Chondrocyte (in vitro differentiated cells): ENCODE measurements around the gene ZNF614. TPM values are rescaled to one million over a fixed set of nuclear protein-coding genes. Genes with fewer than 3 reads are reported as not detected.
"Not testable (repeated sequence)": the region's sequence is repeated elsewhere in the genome, so short reads cannot be mapped to it uniquely, and the experiment has no call there.

Experiments used
- DNase-seq: peaks from one replicate; pipeline ENCODE4 v3.0.0; 2021; ENCODE audit warnings: mixed read lengths, low spot score
- H3K27ac Mint-ChIP-seq: one replicate; pipeline ENCODE4 v1.8.0; 2021; ENCODE audit warnings: mild to moderate bottlenecking, moderate library complexity, mixed read lengths; ENCODE audit not compliant: unreplicated experiment
- H3K27me3 Mint-ChIP-seq: 2 replicates; pipeline ENCODE4 v1.8.0; 2021; ENCODE audit warnings: low read depth, mixed read lengths
- H3K36me3 Mint-ChIP-seq: 2 replicates; pipeline ENCODE4 v1.8.0; 2021; ENCODE audit warnings: low read depth, mixed read lengths
- H3K4me1 Mint-ChIP-seq: 2 replicates; pipeline ENCODE4 v1.8.0; 2021; ENCODE audit warnings: low read depth, mild to moderate bottlenecking, mixed read lengths
- H3K4me3 Mint-ChIP-seq: one replicate; pipeline ENCODE4 v1.8.0; 2021; ENCODE audit warnings: mild to moderate bottlenecking, moderate library complexity, mixed read lengths; ENCODE audit not compliant: unreplicated experiment
- H3K9me3 Mint-ChIP-seq: 2 replicates; pipeline ENCODE4 v1.8.0; 2021; ENCODE audit warnings: low read depth, mixed read lengths
- total RNA-seq: library from RNA; stranded (reverse); gene quantifications from 3 replicates; pipeline ENCODE4 v1.2.1, GENCODE V29; 2021
- TF ChIP-seq, protein P1 (sequence below): fragments of 200-600 bp; sonication (generic); IDR thresholded peaks from 2 replicates; pipeline ENCODE4 v1.5.0; 2021; ENCODE audit warnings: antibody characterized with exemption, mild to moderate bottlenecking, moderate library complexity

The ZNF614 gene
- total RNA-seq, 1 donor from 2014 or later: 7.4 TPM

DNA sequence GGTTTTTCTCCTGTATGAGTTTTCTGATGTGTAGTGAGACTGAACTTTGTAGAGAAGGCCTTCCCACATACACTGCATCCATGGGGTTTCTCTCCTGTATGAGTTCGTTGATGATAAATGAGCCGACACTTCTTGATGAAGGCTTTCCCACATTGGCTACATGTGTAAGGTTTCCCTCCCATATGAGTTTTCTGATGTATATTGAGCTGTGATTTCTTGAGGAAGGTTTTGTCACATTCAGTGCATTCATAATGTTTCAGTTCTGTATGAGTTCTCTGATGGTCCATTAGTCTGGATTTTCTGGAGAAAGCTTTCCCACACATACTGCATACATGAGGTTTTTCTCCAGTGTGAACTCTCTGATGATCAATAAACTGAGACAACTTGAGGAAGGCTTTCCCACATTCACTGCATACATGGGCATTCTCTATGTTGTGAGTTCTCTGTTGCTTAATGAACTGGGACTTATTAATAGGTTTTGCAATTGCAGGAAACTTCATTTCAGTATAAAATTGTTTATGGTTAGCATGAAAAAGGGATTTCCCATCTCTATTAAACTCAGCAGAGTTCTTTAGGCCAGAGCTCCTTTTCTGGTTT, 34.0 kb downstream of the ZNF614 start:
- Mint-ChIP-seq H3K9me3 (peaks cover 75% of the 10 kb centered on the region), H3K4me1 (no peaks in the 10 kb centered on the region), H3K27me3 (no peaks in the 10 kb centered on the region), H3K4me3 (no peak overlapping the region), H3K36me3 (peaks cover 80% of the 10 kb centered on the region), H3K27ac (no peak overlapping the region)
- TF ChIP-seq, protein P1, sequence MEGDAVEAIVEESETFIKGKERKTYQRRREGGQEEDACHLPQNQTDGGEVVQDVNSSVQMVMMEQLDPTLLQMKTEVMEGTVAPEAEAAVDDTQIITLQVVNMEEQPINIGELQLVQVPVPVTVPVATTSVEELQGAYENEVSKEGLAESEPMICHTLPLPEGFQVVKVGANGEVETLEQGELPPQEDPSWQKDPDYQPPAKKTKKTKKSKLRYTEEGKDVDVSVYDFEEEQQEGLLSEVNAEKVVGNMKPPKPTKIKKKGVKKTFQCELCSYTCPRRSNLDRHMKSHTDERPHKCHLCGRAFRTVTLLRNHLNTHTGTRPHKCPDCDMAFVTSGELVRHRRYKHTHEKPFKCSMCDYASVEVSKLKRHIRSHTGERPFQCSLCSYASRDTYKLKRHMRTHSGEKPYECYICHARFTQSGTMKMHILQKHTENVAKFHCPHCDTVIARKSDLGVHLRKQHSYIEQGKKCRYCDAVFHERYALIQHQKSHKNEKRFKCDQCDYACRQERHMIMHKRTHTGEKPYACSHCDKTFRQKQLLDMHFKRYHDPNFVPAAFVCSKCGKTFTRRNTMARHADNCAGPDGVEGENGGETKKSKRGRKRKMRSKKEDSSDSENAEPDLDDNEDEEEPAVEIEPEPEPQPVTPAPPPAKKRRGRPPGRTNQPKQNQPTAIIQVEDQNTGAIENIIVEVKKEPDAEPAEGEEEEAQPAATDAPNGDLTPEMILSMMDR: no peak
- DNase-seq: no peak

DNA sequence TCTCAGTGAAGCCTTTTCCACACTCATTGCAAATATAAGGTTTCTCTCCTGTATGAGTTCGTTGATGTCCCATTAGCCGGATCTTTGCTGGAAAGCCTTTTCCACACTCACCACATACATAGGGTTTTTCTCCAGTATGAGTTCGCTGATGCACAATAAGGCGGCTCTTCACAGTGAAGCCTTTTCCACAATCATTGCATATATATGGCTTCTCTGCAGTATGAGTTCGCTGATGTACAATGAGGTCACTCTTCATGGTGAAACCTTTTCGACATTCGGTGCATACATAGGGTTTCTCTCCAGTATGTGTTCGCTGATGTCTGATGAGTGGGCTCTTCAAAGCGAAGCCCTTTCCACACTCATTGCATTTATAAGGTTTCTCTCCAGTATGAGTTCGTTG, 34.8 kb downstream of the ZNF614 start:
- TF ChIP-seq, protein P1: no peak
- Mint-ChIP-seq H3K4me1 (no peaks in the 10 kb centered on the region), H3K4me3 (no peak overlapping the region), H3K36me3 (peaks cover 78% of the 10 kb centered on the region), H3K27me3 (no peaks in the 10 kb centered on the region), H3K27ac (no peak overlapping the region), H3K9me3 (peaks cover 79% of the 10 kb centered on the region)
- DNase-seq: no peak

DNA sequence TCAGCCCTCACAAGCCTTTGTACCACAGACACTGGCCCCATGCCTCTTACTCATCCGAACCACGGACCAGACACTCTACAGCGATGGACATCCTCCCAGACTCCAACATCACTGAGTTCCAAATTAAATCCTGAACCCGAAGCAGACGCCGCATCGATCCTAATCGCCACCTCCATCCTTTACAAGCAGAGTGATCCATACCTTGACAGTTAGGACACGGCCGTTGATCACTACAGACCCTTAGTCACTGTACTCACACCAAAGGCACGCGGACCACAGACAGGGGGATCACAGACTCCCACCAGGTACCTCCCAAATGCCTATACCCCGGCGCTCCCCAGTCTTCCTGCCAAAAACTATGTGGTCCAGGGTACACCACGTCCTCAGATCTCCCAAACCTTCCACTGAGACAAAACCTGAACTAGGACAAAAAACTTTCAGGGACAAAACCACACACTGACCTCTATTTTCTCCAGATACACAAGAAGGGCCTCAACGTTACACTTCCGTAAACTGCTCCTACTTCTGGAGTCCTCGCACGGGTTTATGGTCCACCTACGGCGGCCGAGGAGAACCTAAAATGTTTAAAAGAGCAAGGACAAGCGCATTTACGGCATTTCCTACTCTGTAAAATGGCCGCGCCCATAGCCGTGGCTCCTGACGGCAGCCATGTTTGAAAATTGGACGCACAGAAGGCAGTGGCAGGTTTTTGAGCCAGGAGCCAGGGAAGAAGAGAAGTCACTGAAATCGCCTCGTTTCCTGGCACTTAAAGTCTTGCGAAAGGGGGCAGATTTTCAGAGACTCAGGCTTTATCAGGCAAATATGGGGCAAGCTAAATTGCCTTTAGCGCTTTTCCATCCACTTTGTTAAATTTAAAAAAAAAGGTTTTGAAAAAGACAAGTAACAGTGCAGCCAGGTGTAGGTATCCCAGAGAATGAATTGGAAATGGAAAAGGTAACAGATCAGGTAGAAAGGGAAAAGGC, 41.6 kb downstream of the ZNF614 start, which contains the start of gene ZNF350:
Gene ZNF350, minus strand, starts transcription at position 532 of the 983 bp plus-strand sequence. CDS start 12,480 bp downstream, outside the sequence.
- Mint-ChIP-seq H3K4me1 (peaks cover 18% of the 10 kb centered on the region), H3K4me3 (peak within 1 kb of the TSS; percentile 90), H3K27ac (peak within 1 kb of the TSS; percentile 89), H3K27me3 (no peaks in the 10 kb centered on the region), H3K9me3 (peaks cover 45% of the 10 kb centered on the region), H3K36me3 (peaks cover 33% of the 10 kb centered on the region)
- DNase-seq: no peak
- TF ChIP-seq, protein P1: no peak

DNA sequence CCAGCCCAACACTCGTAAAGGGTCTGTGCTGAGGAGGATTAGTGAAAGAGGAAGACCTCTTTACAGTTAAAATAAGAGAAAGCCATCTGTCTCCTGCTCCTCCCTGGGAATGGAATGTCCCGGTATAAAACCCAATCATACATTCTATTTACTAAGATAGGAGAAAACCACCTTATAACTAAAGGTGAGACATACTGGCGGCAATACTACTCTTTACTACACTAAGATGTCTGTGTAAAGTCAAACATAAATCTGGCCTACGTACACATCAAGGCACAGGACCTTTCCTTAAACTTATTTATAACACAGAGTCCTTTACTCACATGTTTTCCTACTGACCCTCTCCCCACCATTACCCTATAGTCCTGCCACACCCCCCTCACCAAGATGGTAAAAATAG, 44.8 kb downstream of the ZNF614 start:
- H3K9me3 Mint-ChIP-seq: peaks cover 43% of the 10 kb centered on the region
- no peak for DNase-seq

DNA sequence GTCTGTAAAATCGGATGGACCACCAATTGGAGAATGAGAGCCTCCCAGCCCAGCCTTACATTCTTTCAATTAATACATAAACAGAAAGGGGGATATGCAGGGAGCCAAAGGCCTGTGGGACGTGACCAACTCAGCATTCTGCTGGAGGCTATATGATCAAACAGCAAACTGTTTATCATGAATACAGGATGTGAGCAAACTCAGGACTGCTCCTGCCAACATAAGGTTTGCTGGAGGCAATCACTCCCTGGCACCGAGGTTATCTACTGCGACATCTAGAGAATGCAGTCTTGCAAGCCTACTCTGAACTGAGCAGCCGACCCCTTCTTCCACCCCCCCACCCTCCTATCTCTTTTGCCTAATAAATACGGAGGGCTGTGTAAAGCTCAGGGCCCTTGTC, 47.3 kb downstream of the ZNF614 start:
- H3K36me3 Mint-ChIP-seq: peaks cover 36% of the 10 kb centered on the region
- not testable (repeated sequence) for H3K27ac Mint-ChIP-seq, DNase-seq, H3K4me1 Mint-ChIP-seq, H3K27me3 Mint-ChIP-seq, H3K4me3 Mint-ChIP-seq
- peaks cover 50% of the 10 kb centered on the region for H3K9me3 Mint-ChIP-seq

More for the DNA sequence above, 44.8 kb downstream of the ZNF614 start:
- Mint-ChIP-seq H3K27me3 (no peaks in the 10 kb centered on the region), H3K36me3 (peaks cover 34% of the 10 kb centered on the region), H3K4me3 (no peak overlapping the region), H3K27ac (no peak overlapping the region), H3K4me1 (peaks cover 18% of the 10 kb centered on the region)
- TF ChIP-seq, protein P1: no peak
